B cell (primary cell): ENCODE data around the gene PAPSS2. TPM values are rescaled to one million over a fixed set of nuclear protein-coding genes. Genes with fewer than 3 reads are reported as not detected.

Source experiments
- ATAC-seq: fragments of 200-7000 bp; cut with Tn5 transposase; one replicate; pipeline ENCODE4 v1.10.0; 2021; ENCODE audit warnings: low read depth, mild to moderate bottlenecking, moderate number of reproducible peaks, moderate library complexity
- CTCF ChIA-PET: fragments of 350-600 bp; sonication (Branson Sonifier 250); formaldehyde crosslinking; loops from one replicate; lab custom pipeline; 2021; ENCODE audit warnings: antibody characterized with exemption, inconsistent platforms; lab: Charles Lee
- POLR2A ChIA-PET: fragments of 350-600 bp; sonication (Branson Sonifier 250); formaldehyde crosslinking; loops from one replicate; lab custom pipeline; 2021; ENCODE audit warnings: antibody characterized with exemption; lab: Charles Lee
- DNase-seq: peaks from one replicate; pipeline ENCODE4 v3.0.0; 2013
- H2AFZ ChIP-seq: 2 replicates; pipeline ENCODE4 v1.6.1; 2012; ENCODE audit warnings: mild to moderate bottlenecking, low read depth, low read length; ENCODE audit not compliant: insufficient read depth, poor library complexity, severe bottlenecking
- H3K27ac ChIP-seq, 2 donors: 1 replicate in 1 of 2; 2 replicates in 1 of 2; pipeline ENCODE4 v1.5.1; 2012 to 2013; ENCODE audit warnings: low read length in 2 of 2, mild to moderate bottlenecking in 2 of 2, moderate library complexity in 1 of 2
- H3K27me3 ChIP-seq, 4 experiments: fragments of 200-600 bp in 1 of 4; sonication (generic) in 1 of 4; replicated peaks in 1 of 4; 1 replicate in 2 of 4; 2 replicates in 2 of 4; pipeline versions ENCODE4 v1.6.1 to v1.7.0; 2013 to 2016; ENCODE audit warnings: low read length in 3 of 4, mild to moderate bottlenecking in 2 of 4, mixed read lengths in 1 of 4, moderate library complexity in 1 of 4; ENCODE audit not compliant: insufficient read depth in 4 of 4, control insufficient read depth in 3 of 4; ENCODE audit errors: control extremely low read depth in 1 of 4
- H3K36me3 ChIP-seq, 2 experiments: replicated peaks in 1 of 2; 1 replicate in 1 of 2; 2 replicates in 1 of 2; pipeline versions ENCODE4 v1.6.1 to v1.7.1; 2013; ENCODE audit warnings: low read length in 1 of 2; ENCODE audit not compliant: insufficient read depth in 2 of 2, control insufficient read depth in 1 of 2; ENCODE audit errors: control extremely low read depth in 1 of 2, extremely low read depth in 1 of 2
- H3K4me1 ChIP-seq, 2 donors: fragments of 200-600 bp in 1 of 2; sonication (generic) in 1 of 2; 1 replicate in 1 of 2; 2 replicates in 1 of 2; pipeline versions ENCODE4 v1.5.1 to v1.6.1; 2013 to 2017; ENCODE audit warnings: low read length in 2 of 2; ENCODE audit not compliant: control insufficient read depth in 2 of 2, insufficient read depth in 2 of 2
- H3K4me2 ChIP-seq: replicated peaks from 2 replicates; pipeline ENCODE3; 2012; ENCODE audit warnings: mild to moderate bottlenecking, low read depth, low read length; ENCODE audit not compliant: poor library complexity, severe bottlenecking
- H3K4me3 ChIP-seq, 5 experiments: fragments of 200-600 bp in 1 of 5; sonication (generic) in 1 of 5; 1 replicate in 3 of 5; 2 replicates in 2 of 5; pipeline versions ENCODE4 v1.5.1 to v1.7.0; 2011 to 2016; ENCODE audit warnings: low read length in 4 of 5, mild to moderate bottlenecking in 4 of 5, low read depth in 2 of 5, control low read depth in 1 of 5, moderate library complexity in 1 of 5; ENCODE audit not compliant: insufficient read depth in 1 of 5; ENCODE audit errors: control extremely low read depth in 1 of 5, extremely low read depth in 1 of 5
- H3K79me2 ChIP-seq: fragments of 200-600 bp; sonication (generic); one replicate; pipeline ENCODE4 v1.6.0; 2016; ENCODE audit warnings: low read length; ENCODE audit not compliant: control insufficient read depth, insufficient read depth
- H3K9ac ChIP-seq: fragments of 200-600 bp; sonication (generic); 2 replicates; pipeline ENCODE4 v1.6.1; 2017; ENCODE audit warnings: mild to moderate bottlenecking, low read length, moderate library complexity
- H3K9me3 ChIP-seq, 3 donors: one replicate each; pipeline versions ENCODE4 v1.6.1 to v1.7.1; 2013; ENCODE audit warnings: low read length in 2 of 3; ENCODE audit not compliant: control insufficient read depth in 2 of 3, insufficient read depth in 1 of 3; ENCODE audit errors: control extremely low read depth in 1 of 3
- H4K20me1 ChIP-seq: 2 replicates; pipeline ENCODE4 v1.6.0; 2012; ENCODE audit warnings: mild to moderate bottlenecking, low read length; ENCODE audit not compliant: insufficient read depth, control insufficient read depth, poor library complexity, severe bottlenecking
- H3K27ac Mint-ChIP-seq: one replicate; pipeline ENCODE4 v1.8.0; 2021; ENCODE audit warnings: mixed read lengths
- H3K27me3 Mint-ChIP-seq: one replicate; pipeline ENCODE4 v1.8.0; 2021; ENCODE audit warnings: mixed read lengths
- H3K4me1 Mint-ChIP-seq: one replicate; pipeline ENCODE4 v1.8.0; 2021; ENCODE audit warnings: mixed read lengths
- H3K4me3 Mint-ChIP-seq: one replicate; pipeline ENCODE4 v1.8.0; 2021; ENCODE audit warnings: mixed read lengths
- H3K9me3 Mint-ChIP-seq: one replicate; pipeline ENCODE4 v1.8.0; 2022; ENCODE audit warnings: mixed read lengths; ENCODE audit not compliant: insufficient read depth
- EZH2 ChIP-seq: IDR thresholded peaks from 2 replicates; pipeline ENCODE4 v1.6.1; 2012; ENCODE audit warnings: borderline replicate concordance, low read depth, mild to moderate bottlenecking, moderate library complexity, low read length; ENCODE audit not compliant: insufficient read depth, poor library complexity, severe bottlenecking
- WGBS: methylation state at CpG from one replicate; pipeline ENCODE4 v1.1.5; 2013; ENCODE audit warnings: missing lambda C conversion rate; ENCODE audit not compliant: insufficient coverage; 5-methylcytosine and 5-hydroxymethylcytosine counted together
- intact Hi-C: fragments of 100-400 bp; cut with micrococcal nuclease; formaldehyde crosslinking; loops from one replicate; pipeline ENCODE4 v1.10.0; 2022
- polyA plus RNA-seq: library from polyadenylated mRNA; depleted of rRNA; stranded (reverse); fragments of >200 nt; gene quantifications from 2 replicates; pipeline ENCODE4 v1.2.3, GENCODE V29; 2012
- total RNA-seq, 2 donors: library from RNA; stranded (reverse); fragments of 120-200 nt in 1 of 2; gene quantifications; 1 replicate in 1 of 2; 2 replicates in 1 of 2; pipeline versions ENCODE4 v1.2.3 to v1.2.4, GENCODE V29; 2013 to 2022
- TF ChIP-seq, protein P1 (sequence below): fragments of 200-600 bp; IDR thresholded peaks from one replicate; pipeline ENCODE4 v1.8.0; 2022; ENCODE audit warnings: antibody characterized with exemption, mild to moderate bottlenecking

The PAPSS2 gene
- total and polyA plus RNA-seq, 2 donors (not counting 1 experiment from before 2014, with no cell fraction given): not detected

DNA sequence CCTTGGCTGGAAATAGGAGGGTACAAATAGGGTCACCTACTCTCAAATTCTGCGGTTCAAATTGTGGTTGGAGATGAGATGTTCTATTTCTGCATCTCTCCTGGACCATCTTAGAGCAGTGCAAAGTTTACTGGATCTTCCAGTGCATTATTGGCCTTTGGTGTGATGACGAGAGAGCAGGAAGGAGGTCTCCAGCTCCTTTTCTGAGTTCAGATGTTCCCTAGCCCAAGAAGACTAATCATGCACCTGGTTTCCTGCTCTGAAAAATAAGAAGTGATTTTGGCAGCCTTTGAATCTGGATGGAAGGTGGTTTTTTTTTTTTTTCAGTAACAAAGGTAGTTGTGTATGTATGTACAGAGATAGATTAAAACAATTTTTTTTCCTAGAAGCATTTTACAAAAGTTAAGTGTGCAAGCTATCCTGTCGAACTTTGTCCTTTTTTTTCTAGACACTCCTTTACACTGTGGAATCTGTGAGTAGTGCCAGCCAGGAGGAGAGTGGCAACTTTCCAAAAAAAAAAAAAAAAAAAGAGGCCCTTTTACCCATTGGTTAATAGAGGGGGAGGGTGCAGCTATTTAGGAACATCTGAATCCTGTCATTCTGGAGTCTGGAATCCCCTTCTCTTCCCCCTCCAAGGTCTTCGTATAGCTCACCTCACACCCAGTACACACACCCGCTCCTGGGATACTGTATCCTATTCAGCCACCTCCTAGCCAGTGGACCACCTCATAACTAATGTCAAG lies 26.3 kb downstream of the PAPSS2 start:
- 100% methylated on average over 1 of the region's 5 CpGs for WGBS
- Histone ChIP-seq H3K36me3 (no peaks in the 10 kb centered on the region), H3K4me3 (no peak overlapping the region), H3K79me2 (no peaks in the 10 kb centered on the region), H3K27me3 (peaks cover 0 to 6% (median 2%) of the 10 kb centered on the region in 4 experiments), H3K9me3 (no peaks in the 10 kb centered on the region), H3K4me1 (no peaks in the 10 kb centered on the region), H3K9ac (no peak overlapping the region), H2AFZ (no peak overlapping the region), H4K20me1 (no peaks in the 10 kb centered on the region), H3K27ac (no peak overlapping the region), H3K4me2 (no peak overlapping the region)
- ChIA-PET POLR2A (no interaction called here), CTCF (no interaction called here)
- DNase-seq (no peak), ATAC-seq (no peak)
- TF ChIP-seq, protein P1, sequence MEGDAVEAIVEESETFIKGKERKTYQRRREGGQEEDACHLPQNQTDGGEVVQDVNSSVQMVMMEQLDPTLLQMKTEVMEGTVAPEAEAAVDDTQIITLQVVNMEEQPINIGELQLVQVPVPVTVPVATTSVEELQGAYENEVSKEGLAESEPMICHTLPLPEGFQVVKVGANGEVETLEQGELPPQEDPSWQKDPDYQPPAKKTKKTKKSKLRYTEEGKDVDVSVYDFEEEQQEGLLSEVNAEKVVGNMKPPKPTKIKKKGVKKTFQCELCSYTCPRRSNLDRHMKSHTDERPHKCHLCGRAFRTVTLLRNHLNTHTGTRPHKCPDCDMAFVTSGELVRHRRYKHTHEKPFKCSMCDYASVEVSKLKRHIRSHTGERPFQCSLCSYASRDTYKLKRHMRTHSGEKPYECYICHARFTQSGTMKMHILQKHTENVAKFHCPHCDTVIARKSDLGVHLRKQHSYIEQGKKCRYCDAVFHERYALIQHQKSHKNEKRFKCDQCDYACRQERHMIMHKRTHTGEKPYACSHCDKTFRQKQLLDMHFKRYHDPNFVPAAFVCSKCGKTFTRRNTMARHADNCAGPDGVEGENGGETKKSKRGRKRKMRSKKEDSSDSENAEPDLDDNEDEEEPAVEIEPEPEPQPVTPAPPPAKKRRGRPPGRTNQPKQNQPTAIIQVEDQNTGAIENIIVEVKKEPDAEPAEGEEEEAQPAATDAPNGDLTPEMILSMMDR: no peak
- Mint-ChIP-seq H3K4me1 (no peaks in the 10 kb centered on the region), H3K4me3 (no peak overlapping the region), H3K27me3 (peaks cover 14% of the 10 kb centered on the region), H3K9me3 (no peaks in the 10 kb centered on the region), H3K27ac (no peak overlapping the region)
- intact Hi-C loops: no loop called here

DNA sequence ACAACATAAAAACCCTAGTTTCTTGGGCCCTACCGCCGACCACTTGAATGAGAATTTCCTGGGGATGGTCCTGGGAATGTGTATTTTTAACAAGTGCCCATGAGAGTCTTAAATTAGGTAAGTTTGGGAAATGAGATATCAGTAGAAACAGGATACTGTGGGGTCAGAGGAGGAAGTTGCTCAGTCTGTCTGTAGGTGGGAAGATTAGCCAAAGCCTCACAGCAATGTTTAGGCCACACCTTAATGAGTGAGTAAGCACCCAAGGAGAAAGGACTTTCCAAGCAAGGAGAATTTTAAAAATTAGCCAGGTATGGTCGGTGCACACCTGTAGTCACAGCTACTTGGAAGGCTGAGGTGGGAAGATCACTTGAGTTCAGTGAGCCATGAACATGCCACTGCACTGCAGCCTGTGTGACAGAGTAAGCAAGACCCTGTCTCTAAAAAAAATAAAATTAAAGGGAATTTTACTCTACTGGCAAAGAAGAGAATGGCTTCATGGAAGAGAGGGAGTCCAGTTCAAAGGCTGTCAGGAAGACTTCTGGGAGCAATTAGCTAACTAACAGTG lies 31.9 kb downstream of the PAPSS2 start:
- no peak overlapping the region for H2AFZ ChIP-seq
- no peak overlapping the region for H3K4me3 ChIP-seq
- H3K36me3 ChIP-seq: no peaks in the 10 kb centered on the region
- Mint-ChIP-seq H3K27me3 (peaks cover 4% of the 10 kb centered on the region), H3K4me1 (no peaks in the 10 kb centered on the region), H3K4me3 (no peak overlapping the region), H3K9me3 (no peaks in the 10 kb centered on the region), H3K27ac (no peak overlapping the region)
- H3K4me1 ChIP-seq: no peaks in the 10 kb centered on the region
- no peaks in the 10 kb centered on the region for H3K27me3 ChIP-seq
- intact Hi-C loops: no loop called here
- no peak overlapping the region for H3K9ac ChIP-seq
- TF ChIP-seq EZH2: no peak
- TF ChIP-seq, protein P1: no peak
- no peaks in the 10 kb centered on the region for H4K20me1 ChIP-seq
- no peak overlapping the region for H3K27ac ChIP-seq
- DNase-seq: no peak
- ChIA-PET POLR2A (no interaction called here), CTCF (no interaction called here)
- H3K79me2 ChIP-seq: no peaks in the 10 kb centered on the region
- ATAC-seq: no peak
- H3K4me2 ChIP-seq: no peak overlapping the region
- H3K9me3 ChIP-seq: no peaks in the 10 kb centered on the region
- 0% methylated on average over 1 of the region's 3 CpGs for WGBS
